ENCODE data around the gene F8A3.
"Not testable (repeated sequence)": the region's sequence is repeated elsewhere in the genome, so short reads cannot be mapped to it uniquely, and the experiment has no call there.

F8A3 gene

DNA sequence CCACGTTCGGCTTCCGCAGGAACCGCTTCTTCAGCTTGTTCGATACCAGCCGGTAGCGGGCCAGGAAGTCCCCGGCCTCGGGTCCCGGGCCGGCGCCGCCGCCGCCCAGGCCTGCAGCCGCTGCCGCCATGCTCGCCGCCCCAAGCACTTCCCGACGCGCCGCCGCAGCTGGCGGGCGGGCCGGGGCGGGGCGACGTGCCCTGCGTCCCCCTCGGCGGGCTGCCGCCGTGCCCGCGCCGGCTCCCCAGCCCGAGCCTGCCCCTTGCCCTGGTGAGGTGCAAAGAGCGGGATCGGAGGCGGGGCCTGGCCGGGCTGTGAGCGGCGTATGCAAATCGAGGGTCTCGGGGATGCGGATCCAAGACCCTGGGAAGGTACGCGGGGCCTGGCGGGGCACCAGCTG, at the start of gene F8A3:
F8A3 (minus strand) TSS at position 150 of the 400 bp plus-strand sequence; CDS start at position 130, 20 bp downstream.
- DNase-seq (ENCODE audit: low read depth): not testable (repeated sequence)

DNA sequence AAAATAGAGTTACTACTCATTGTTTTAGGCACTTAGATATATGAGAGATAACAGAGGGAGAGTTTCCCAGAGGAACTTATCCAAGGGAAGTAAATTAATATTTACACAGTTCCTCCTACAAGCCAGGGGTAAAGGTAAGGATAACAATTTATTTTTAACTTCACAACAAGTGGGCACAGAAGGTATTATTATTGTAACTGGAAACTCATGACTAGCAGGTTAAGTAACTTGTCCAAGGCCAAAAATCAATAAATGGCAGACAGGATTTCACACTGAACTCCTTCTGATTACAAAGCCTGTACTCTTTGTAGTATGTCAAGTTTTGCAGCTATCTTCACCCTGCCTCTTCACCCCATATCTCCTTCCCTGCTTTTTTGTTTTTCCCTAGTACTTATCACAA, 46.9 kb upstream of the F8A3 start:
- no peak for DNase-seq (ENCODE audit: low read depth)

DNA sequence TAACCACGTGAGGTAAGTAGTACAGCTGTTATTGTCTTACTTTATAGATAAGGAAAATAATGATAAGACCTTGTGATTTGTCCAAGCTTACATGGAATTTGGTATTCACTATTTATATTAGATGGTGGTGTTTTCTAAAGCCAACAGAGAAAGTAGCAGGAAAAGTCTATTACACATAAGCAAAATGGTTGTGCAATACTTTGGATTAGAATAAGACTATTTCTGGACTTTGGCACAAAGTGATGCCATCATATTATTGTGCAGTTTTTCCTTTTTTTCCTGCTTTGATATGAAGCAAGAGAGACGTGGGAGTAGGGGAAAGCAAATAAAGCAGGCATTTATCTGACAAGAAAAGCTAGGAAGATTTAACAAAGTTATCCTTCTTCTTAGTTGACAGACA, 36.7 kb upstream of the F8A3 start:
- DNase-seq (ENCODE audit: low read depth): not testable (repeated sequence)

DNA sequence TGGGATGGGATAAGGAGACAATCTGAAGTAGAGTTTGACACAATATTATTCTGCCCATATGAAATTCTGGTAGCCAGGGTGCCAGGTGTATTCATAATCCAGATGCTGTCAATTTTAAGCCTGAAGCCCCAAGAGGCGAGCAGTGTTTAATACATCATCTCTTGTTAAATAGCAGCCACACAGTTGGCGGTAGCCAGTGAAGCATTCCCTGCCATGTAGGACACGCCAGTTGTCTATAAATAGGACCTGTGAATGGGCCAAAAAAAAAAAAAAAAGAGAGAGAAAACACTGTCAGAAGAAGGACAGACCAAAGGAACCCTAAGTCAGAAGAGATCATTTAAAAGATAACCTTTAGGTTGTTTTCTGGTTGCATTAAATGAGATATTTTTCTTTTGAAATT, 33.0 kb upstream of the F8A3 start:
- DNase-seq (ENCODE audit: low read depth): not testable (repeated sequence)

DNA sequence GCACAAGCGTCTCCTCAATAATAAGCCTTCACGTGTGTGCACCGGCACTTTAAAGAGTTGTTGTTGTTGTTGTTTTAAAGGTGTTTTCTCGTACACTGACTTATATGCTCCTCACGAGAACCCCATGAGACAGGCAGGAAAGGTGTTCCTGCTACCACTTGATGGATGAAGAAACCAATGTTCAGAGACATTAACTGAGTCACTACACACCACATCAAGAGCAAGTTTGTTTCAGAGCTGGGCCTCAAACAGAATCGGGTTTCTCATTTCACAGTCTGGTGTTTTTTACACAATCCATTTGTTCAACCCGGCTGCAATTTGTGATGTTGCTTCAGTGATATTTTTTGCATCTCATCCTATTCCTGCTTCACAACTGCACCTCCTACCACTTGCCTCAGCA, 18.7 kb upstream of the F8A3 start:
- not testable (repeated sequence) for DNase-seq (ENCODE audit: low read depth)

DNA sequence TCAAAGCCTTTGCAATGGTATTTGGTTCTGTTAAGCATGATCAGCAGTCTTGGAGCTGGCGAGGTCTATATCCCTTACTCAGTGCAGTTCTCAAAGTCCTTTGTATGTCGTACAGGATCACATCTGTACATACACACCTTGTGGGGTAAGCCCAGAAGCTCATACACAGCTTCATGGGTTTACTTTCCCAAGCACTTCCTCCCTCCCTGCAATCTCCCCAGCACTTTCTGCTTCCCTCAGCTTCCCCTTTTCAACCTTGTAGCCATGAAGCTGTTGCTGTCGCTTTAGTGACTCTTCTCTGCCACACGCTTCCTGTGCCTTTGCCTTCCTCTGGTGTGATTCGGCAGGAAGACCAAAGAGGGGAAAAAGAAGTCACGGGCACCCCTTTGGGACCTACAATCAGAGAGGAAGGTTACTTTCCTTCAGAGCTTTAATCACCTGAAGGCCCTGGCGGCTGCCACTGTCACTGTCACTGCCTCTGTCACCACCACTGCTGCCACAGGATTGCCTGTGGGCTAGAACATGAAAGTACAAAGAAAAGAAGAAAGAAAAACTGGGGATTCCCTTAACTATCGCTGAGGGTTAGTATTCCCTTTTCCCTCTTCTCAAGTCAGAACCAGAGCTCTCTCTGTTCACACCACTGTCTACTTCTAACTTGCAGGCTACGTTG, 8.0 kb upstream of the F8A3 start:
- DNase-seq (ENCODE audit: low read depth): not testable (repeated sequence)

DNA sequence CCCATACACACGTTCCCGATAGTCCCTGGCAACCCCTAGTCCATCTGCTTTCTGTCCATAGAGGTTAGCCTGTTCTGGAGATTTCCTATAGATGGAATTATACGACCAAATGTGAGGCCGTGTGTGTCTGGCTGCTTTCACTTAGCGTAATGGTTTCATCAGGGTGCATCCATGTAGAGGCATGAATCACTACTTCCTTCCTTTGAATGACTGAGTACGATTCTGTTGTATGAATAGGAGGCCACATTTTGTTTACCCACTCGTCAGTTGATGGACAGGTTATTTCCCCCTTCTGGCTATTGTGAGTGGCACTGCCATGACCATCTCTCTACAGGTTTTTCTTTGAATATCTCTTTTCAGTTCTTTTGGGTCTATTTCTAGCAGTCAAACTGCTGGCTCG, 2.1 kb upstream of the F8A3 start:
- DNase-seq (ENCODE audit: low read depth): not testable (repeated sequence)

DNA sequence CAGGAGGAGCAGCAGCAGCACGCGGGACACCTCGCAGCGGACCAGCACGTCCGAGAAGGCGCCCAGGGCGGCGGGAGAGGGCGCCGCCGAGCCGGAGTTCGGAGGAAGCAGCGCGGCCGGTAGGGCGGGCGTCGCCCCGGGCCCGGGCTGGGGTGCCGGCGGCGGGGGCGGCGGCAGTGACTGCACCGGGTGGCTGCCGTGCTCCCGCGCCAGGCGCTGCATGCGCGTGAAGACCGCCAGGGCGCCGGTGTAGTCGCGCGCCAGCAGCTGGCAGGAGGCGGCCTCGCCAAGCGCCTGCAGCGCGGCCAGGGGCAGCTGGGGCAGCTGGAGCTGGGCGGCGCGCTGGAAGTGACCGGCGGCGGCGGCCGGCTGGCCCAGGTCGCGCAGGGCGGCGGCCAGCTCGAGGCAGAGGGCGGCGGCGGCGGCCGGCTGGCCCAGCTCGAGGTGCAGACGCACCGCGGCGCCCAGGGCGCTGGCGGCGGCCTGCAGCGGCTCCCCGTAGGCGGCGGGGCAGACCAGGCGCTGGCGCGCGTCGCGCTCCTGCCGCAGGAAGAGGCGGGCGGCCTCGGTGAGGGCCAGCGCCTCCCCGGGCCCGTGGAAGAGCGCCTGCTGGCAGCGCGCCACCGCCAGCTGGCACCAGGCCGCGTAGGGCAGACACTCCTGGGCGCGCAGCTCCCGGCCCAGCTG, 516 bp downstream of the F8A3 start:
- DNase-seq (ENCODE audit: low read depth): not testable (repeated sequence)

DNA sequence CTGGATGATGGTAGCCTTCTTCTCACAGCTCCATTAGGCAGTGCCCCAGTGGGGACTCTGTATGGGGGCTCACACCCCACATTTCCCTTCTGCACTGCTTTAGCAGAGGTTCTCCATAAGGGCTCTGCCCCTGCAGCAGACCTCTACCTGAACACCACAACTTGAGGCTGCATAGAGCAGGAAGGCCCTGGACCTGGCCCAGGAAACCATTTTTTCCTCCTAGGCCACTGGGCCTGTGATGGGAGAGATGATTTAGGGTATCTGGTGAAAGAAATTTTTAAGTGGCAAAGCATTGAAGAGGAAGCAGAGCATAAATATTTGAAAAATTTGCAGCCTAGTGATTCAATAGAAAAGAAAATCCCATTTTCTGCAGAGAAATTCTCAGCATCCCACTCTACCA, 17.3 kb downstream of the F8A3 start:
- no peak for DNase-seq (ENCODE audit: low read depth)

DNA sequence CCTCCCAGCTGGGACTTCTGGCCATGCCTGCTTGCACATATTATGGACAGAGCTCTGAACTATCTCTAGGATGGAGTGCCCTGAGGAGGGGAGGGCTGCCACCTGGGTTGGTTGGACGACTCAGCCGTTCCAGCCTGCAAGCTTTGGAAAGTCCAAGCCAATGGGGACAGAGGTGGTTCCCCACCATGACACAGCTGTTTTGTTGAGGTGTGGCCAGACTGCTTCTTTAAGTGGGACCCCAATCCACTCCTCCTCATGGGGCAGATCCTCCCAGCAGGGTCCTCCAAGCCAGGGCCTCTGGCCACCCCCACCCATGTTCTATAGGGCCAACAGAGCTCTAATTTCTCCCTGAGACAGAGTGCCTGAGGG, 22.7 kb downstream of the F8A3 start:
- DNase-seq (ENCODE audit: low read depth): no peak

DNA sequence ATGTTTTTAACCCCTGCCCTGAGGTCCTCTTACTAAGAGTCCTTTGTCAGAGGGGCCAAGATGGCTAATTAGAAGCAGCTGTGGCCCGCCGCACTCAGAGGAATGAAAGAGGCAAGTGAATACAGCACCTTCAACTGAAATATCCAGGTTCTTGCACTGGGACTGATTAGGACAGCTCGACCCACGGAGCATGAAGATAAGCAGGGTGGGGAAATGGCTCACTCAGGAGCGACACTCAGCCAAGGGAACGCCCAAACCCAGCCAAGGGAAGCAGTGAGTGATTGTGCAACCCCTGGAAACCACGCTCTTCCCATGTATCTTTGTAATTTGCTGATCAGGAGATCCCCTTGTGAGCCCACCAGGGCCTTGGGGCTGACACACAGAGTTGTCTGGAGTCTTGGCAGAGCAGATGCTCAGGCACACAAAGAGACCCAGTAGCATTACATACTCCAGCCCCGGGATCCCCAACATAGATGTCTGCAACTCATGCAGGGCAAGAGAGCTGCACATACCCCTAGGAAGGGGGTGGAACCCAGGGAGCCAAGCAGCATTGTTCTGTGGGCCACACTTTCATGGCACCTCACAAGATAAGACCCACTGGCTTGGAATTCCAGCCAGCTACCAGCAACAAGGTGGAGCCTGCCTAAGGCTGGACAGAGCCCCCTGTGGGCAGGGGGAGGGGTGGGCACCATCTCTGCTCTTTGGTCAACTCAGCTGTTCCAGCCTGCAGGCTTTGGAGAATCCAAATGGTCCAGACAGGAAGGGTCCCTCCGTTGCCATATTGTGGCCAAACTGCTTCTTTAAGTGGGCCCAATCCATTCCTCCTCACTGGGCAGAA, 23.3 kb downstream of the F8A3 start:
- no peak for DNase-seq (ENCODE audit: low read depth)

DNA sequence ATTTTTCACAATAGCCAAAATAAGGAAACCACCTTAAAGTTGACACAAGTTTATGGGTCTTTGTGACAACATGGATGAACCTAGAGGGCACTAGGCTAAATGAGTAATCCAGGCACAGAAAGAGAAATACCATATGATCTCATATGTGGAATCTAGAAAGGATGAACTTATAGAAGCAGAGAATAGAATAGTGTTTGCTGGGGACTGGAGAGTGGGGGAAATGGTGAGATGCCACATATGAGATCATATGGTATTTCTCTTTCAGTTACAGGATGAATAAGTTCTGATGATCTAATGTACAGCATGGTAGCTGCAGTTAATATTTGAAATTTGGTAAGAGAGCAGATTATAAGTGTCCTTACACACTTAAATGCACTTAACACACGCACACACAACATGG, 40.7 kb downstream of the F8A3 start:
- no peak for DNase-seq (ENCODE audit: low read depth)

Data from activated T-helper 1 cell treated with Interleukin-2 at 50 U/mL for 16 hours (primary cell).